ENCODE results near the gene ARHGAP31. TPM values are rescaled to one million over a fixed set of nuclear protein-coding genes. Genes with fewer than 3 reads are reported as not detected.

The ARHGAP31 gene
- total RNA-seq, 4 donors from 2014 or later, result 40.0 to 78.9 (median 55.0) TPM

DNA sequence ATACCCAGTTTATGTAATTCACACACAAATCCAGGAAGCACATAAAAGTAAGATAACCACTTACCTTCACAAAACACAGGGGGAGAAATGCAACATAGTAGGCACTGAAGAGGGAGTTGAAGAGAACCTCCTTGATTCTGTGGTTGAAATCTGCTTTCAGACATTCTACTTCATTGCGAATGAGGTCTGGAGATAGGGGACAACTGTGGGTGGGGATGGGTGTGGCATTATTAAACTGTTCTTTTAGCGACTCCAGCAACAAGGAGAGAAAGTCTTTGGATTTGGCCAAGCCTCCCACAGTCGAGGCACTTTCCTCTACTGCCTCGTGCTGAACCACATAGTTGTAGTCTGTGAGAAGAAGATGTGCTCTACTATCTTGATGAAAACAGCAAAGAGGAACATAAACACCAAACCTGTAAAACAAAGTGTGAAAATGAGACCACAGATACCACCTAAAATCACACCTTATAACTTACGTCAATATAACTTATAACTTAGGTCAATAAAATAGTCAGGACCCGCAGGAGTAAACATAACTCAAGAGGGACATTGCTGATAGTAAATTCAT, 143.6 kb downstream of the ARHGAP31 start:
- intact Hi-C loops (cut with DNase I), result no loop called here
- peaks cover 32% of the 10 kb centered on the region in 2 donors for H3K36me3 ChIP-seq
- no peak overlapping the region for H3K27ac ChIP-seq
- TF ChIP-seq CTCF (IDR thresholded peaks at IDR 0.05) (no peak), POLR2A (IDR thresholded peaks at IDR 0.05) (no peak)
- H3K4me1 ChIP-seq, result no peaks in the 10 kb centered on the region
- H3K27me3 ChIP-seq, result no peaks in the 10 kb centered on the region
- 91 to 94% methylated on average over 6 of the region's 6 CpGs for WGBS, 2 donors
- no peak for DNase-seq
- no peaks in the 10 kb centered on the region for H3K9me3 ChIP-seq
- no peak overlapping the region for H3K4me3 ChIP-seq (replicated peaks in 1 of 3)

- intact Hi-C loops (cut with DNase I), result no loop called here
- no peak overlapping the region for H3K27ac ChIP-seq
- H3K36me3 ChIP-seq, result peaks cover 33 to 42% of the 10 kb centered on the region in 2 donors
Observed at GRCh38 chr3:119443179-119443578, 149.0 kb downstream of the ARHGAP31 start.

GRCh38 chr3:119444590-119444989, 150.4 kb downstream of the ARHGAP31 start:
- 93% methylated on average over 2 of the region's 2 CpGs for WGBS, 2 donors
- peaks cover 38 to 52% of the 10 kb centered on the region in 2 donors for H3K36me3 ChIP-seq
- intact Hi-C loops (cut with DNase I), result no loop called here

More at GRCh38 chr3:119443179-119443578, 149.0 kb downstream of the ARHGAP31 start:
- no peak for DNase-seq
- TF ChIP-seq POLR2A (IDR thresholded peaks at IDR 0.05) (no peak), CTCF (IDR thresholded peaks at IDR 0.05) (no peak)
- Histone ChIP-seq H3K9me3 (no peaks in the 10 kb centered on the region), H3K27me3 (no peaks in the 10 kb centered on the region), H3K4me1 (no peaks in the 10 kb centered on the region), H3K4me3 (replicated peaks in 1 of 3) (no peak overlapping the region)

GRCh38 chr3:119453822-119454221, 159.6 kb downstream of the ARHGAP31 start:
- Histone ChIP-seq H3K36me3 (peaks cover 22 to 36% of the 10 kb centered on the region in 2 donors), H3K4me1 (no peaks in the 10 kb centered on the region), H3K4me3 (replicated peaks in 1 of 3) (no peak overlapping the region), H3K27ac (no peak overlapping the region), H3K27me3 (no peaks in the 10 kb centered on the region), H3K9me3 (no peaks in the 10 kb centered on the region)
- intact Hi-C loops (cut with DNase I), result no loop called here
- 91 to 95% methylated on average over 1 of the region's 1 CpG for WGBS, 2 donors
- no peak for DNase-seq
- TF ChIP-seq CTCF (IDR thresholded peaks at IDR 0.05) (no peak), POLR2A (IDR thresholded peaks at IDR 0.05) (no peak)

More at GRCh38 chr3:119444590-119444989, 150.4 kb downstream of the ARHGAP31 start:
- TF ChIP-seq CTCF (IDR thresholded peaks at IDR 0.05) (no peak), POLR2A (IDR thresholded peaks at IDR 0.05) (no peak)
- Histone ChIP-seq H3K4me1 (no peaks in the 10 kb centered on the region), H3K4me3 (replicated peaks in 1 of 3) (no peak overlapping the region), H3K27me3 (no peaks in the 10 kb centered on the region), H3K9me3 (no peaks in the 10 kb centered on the region), H3K27ac (no peak overlapping the region)
- no peak for DNase-seq

DNA sequence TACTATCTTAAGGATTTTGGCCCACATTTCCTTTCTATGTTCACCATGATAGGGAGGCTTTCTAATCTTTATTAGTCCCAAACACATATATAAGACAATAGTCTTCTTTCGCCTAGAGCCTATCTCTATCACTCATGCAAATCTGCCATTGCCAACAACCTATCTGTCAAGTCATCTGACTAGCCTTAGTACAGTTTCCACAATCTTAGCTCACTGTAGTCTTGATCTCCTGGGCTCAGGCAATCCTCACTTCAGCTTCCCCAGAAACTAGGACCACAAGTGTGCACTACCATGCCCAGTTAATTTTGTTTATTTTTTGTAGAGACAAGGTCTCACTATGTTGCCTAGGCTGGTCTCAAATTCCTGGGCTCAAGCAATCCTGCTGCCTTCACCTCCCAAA, 162.3 kb downstream of the ARHGAP31 start:
- 96% methylated on average over 1 of the region's 1 CpG for WGBS, 2 donors
- Histone ChIP-seq H3K36me3 (peaks cover 27 to 28% of the 10 kb centered on the region in 2 donors), H3K27ac (no peak overlapping the region), H3K9me3 (no peaks in the 10 kb centered on the region), H3K4me1 (peaks cover 0 to 12% of the 10 kb centered on the region in 2 donors), H3K4me3 (replicated peaks in 1 of 3) (no peak overlapping the region), H3K27me3 (no peaks in the 10 kb centered on the region)
- no peak for TF ChIP-seq POLR2A (IDR thresholded peaks at IDR 0.05)
- no peak for TF ChIP-seq CTCF (IDR thresholded peaks at IDR 0.05)
- no peak for DNase-seq
- intact Hi-C loops (cut with DNase I), result no loop called here
